Thoracic aorta (tissue), 2 donors: ENCODE measurements around the gene RIPK4. TPM values are rescaled to one million over a fixed set of nuclear protein-coding genes. Genes with fewer than 3 reads are reported as not detected.

ENCODE experiments used
- ATAC-seq: fragments of 150-250 bp; one replicate; pipeline ENCODE4 v1.8.0; 2017; ENCODE audit warnings: low read depth; ENCODE audit not compliant: insufficient number of reproducible peaks, low FRiP score
- DNase-seq: peaks from one replicate; pipeline ENCODE4 v3.0.0-alpha.2; 2020; ENCODE audit warnings: low spot score
- H3K27ac ChIP-seq, 2 donors: fragments of 200-600 bp; sonication (generic); 1 replicate in 1 of 2; 2 replicates in 1 of 2; pipeline ENCODE4 v1.5.1; 2016; ENCODE audit warnings: mild to moderate bottlenecking in 2 of 2, moderate library complexity in 2 of 2
- H3K27me3 ChIP-seq: fragments of 200-600 bp; sonication (generic); replicated peaks from 2 replicates; pipeline ENCODE4 v1.6.0; 2016; ENCODE audit warnings: mild to moderate bottlenecking; ENCODE audit not compliant: insufficient read depth
- H3K36me3 ChIP-seq: fragments of 200-600 bp; sonication (generic); one replicate; pipeline ENCODE4 v1.5.1; 2016
- H3K4me1 ChIP-seq, 2 donors: fragments of 200-600 bp; sonication (generic); 1 replicate in 1 of 2; 2 replicates in 1 of 2; pipeline versions ENCODE4 v1.5.1 to v1.6.0; 2016; ENCODE audit warnings: low read depth in 2 of 2, mild to moderate bottlenecking in 1 of 2; ENCODE audit not compliant: control insufficient read depth in 1 of 2
- H3K4me3 ChIP-seq: fragments of 200-600 bp; sonication (generic); 2 replicates; pipeline ENCODE4 v1.5.1; 2016; ENCODE audit warnings: mild to moderate bottlenecking
- H3K9me3 ChIP-seq: fragments of 200-600 bp; sonication (generic); 2 replicates; pipeline ENCODE4 v1.5.1; 2016
- CTCF ChIP-seq: fragments of 200-600 bp; sonication (generic); IDR thresholded peaks from one replicate; pipeline ENCODE4 v1.5.1; 2019; ENCODE audit warnings: antibody characterized with exemption
- total RNA-seq, 2 donors: library from RNA; depleted of rRNA; stranded (reverse); fragments of >200 nt; gene quantifications; one replicate each; pipeline versions ENCODE4 v1.1.0 to v1.2.3, GENCODE V29; 2016

RIPK4 gene
- total RNA-seq, 2 donors from 2014 or later = 6.3 to 9.2 TPM

- no peak overlapping the region for H3K4me3 ChIP-seq
- no peak overlapping the region for H3K27ac ChIP-seq
- TF ChIP-seq CTCF = no peak
- H3K27me3 ChIP-seq = no peaks in the 10 kb centered on the region
- no peaks in the 10 kb centered on the region for H3K4me1 ChIP-seq
- peaks cover 3% of the 10 kb centered on the region for H3K36me3 ChIP-seq
- ATAC-seq = no peak
- no peaks in the 10 kb centered on the region for H3K9me3 ChIP-seq
- DNase-seq = no peak
These were observed 43.2 kb upstream of the RIPK4 start for GRCh38 chr21:41809891-41810596.

- TF ChIP-seq CTCF = no peak
- no peaks in the 10 kb centered on the region for H3K9me3 ChIP-seq
- H3K4me1 ChIP-seq = no peaks in the 10 kb centered on the region
- peaks cover 3% of the 10 kb centered on the region for H3K36me3 ChIP-seq
- H3K4me3 ChIP-seq = no peak overlapping the region
- ATAC-seq = no peak
- no peaks in the 10 kb centered on the region for H3K27me3 ChIP-seq
- no peak for DNase-seq
- no peak overlapping the region for H3K27ac ChIP-seq
These were observed 42.0 kb upstream of the RIPK4 start for GRCh38 chr21:41808846-41809245.

GRCh38 chr21:41808094-41808493 is 41.2 kb upstream of the RIPK4 start:
- DNase-seq = no peak
- H3K27me3 ChIP-seq = no peaks in the 10 kb centered on the region
- TF ChIP-seq CTCF = no peak

GRCh38 chr21:41806773-41807172 is 39.9 kb upstream of the RIPK4 start:
- DNase-seq = no peak
- H3K9me3 ChIP-seq = no peaks in the 10 kb centered on the region
- no peaks in the 10 kb centered on the region for H3K27me3 ChIP-seq
- peaks cover 0 to 14% of the 10 kb centered on the region in 2 donors for H3K4me1 ChIP-seq
- peaks cover 3% of the 10 kb centered on the region for H3K36me3 ChIP-seq
- no peak for TF ChIP-seq CTCF
- H3K4me3 ChIP-seq = no peak overlapping the region
- no peak overlapping the region for H3K27ac ChIP-seq
- no peak for ATAC-seq

More at GRCh38 chr21:41808094-41808493, 41.2 kb upstream of the RIPK4 start:
- Histone ChIP-seq H3K4me1 (peaks cover 0 to 5% of the 10 kb centered on the region in 2 donors), H3K36me3 (peaks cover 3% of the 10 kb centered on the region), H3K27ac (no peak overlapping the region), H3K9me3 (no peaks in the 10 kb centered on the region), H3K4me3 (no peak overlapping the region)
- no peak for ATAC-seq

- Histone ChIP-seq H3K36me3 (peaks cover 8% of the 10 kb centered on the region), H3K4me1 (peaks cover 0 to 14% of the 10 kb centered on the region in 2 donors), H3K9me3 (no peaks in the 10 kb centered on the region), H3K4me3 (no peak overlapping the region), H3K27me3 (no peaks in the 10 kb centered on the region), H3K27ac (no peak overlapping the region)
- TF ChIP-seq CTCF = no peak
- ATAC-seq (no peak), DNase-seq (no peak)
These were observed 38.8 kb upstream of the RIPK4 start for GRCh38 chr21:41805643-41806042.
